Panc1 (cell line): ENCODE measurements around the gene CYP1B1.

ENCODE experiments used
- POLR2AphosphoS5 ChIP-seq: IDR thresholded peaks from 2 replicates; pipeline ENCODE4 v1.6.1; 2012; ENCODE audit warnings: mild to moderate bottlenecking, low read depth, low read length, moderate library complexity
- SIN3A ChIP-seq: IDR thresholded peaks from 2 replicates; pipeline ENCODE4 v1.6.1; 2012; ENCODE audit warnings: low read depth, mild to moderate bottlenecking, low read length, moderate library complexity, borderline replicate concordance; ENCODE audit not compliant: insufficient read depth
- TCF7L2 ChIP-seq: IDR thresholded peaks from 2 replicates; pipeline ENCODE4 v1.6.1; 2011; ENCODE audit warnings: mild to moderate bottlenecking, low read depth, low read length, inconsistent platforms
- TF ChIP-seq, protein P1 (sequence below): fragments of 450-650 bp; IDR thresholded peaks from 2 replicates; pipeline ENCODE4 v1.5.1; 2017; ENCODE audit warnings: mild to moderate bottlenecking
- TF ChIP-seq, protein P2 (sequence below), 2 experiments: IDR thresholded peaks; 2 replicates each; pipeline ENCODE4 v1.6.1; 2011 to 2012; ENCODE audit warnings: low read depth in 2 of 2, control low read depth in 1 of 2, low read length in 1 of 2, mild to moderate bottlenecking in 1 of 2, moderate library complexity in 1 of 2; ENCODE audit not compliant: insufficient read depth in 1 of 2

DNA sequence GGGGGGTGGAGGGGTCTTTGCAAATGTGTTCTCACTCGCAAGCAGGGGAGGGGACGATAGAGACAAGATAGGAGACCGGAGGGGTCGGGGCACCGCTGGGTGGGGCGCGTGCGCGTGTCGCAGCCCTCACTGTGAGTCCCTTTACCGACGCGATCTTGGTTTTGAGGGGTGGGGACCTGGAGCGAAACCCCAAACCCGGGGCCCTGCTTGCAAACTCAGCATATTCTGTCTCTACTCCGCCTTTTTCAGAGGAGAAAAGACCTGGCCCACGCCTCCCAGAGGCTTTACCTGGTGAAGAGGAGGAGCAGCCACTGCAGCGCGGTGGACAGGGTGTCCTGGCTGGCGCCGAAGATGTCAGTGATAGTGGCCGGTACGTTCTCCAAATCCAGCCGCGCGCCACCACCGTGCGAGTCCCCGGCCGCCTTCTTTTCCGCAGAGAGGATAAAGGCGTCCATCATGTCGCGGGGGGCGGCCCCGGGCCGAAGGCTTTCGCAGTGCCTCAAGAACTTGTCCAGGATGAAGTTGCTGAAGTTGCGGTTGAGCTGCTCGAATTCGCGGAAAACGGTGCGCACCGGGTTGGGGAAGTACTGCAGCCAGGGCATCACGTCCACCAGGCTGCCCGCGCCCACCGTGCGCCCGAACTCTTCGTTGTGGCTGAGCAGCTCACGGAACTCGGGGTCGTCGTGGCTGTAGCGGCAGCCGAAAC lies 1.7 kb downstream of the CYP1B1 start:
- TF ChIP-seq, protein P1, sequence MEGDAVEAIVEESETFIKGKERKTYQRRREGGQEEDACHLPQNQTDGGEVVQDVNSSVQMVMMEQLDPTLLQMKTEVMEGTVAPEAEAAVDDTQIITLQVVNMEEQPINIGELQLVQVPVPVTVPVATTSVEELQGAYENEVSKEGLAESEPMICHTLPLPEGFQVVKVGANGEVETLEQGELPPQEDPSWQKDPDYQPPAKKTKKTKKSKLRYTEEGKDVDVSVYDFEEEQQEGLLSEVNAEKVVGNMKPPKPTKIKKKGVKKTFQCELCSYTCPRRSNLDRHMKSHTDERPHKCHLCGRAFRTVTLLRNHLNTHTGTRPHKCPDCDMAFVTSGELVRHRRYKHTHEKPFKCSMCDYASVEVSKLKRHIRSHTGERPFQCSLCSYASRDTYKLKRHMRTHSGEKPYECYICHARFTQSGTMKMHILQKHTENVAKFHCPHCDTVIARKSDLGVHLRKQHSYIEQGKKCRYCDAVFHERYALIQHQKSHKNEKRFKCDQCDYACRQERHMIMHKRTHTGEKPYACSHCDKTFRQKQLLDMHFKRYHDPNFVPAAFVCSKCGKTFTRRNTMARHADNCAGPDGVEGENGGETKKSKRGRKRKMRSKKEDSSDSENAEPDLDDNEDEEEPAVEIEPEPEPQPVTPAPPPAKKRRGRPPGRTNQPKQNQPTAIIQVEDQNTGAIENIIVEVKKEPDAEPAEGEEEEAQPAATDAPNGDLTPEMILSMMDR: no peak
- TF ChIP-seq TCF7L2: no peak
- TF ChIP-seq POLR2AphosphoS5: no peak
- TF ChIP-seq, protein P2, sequence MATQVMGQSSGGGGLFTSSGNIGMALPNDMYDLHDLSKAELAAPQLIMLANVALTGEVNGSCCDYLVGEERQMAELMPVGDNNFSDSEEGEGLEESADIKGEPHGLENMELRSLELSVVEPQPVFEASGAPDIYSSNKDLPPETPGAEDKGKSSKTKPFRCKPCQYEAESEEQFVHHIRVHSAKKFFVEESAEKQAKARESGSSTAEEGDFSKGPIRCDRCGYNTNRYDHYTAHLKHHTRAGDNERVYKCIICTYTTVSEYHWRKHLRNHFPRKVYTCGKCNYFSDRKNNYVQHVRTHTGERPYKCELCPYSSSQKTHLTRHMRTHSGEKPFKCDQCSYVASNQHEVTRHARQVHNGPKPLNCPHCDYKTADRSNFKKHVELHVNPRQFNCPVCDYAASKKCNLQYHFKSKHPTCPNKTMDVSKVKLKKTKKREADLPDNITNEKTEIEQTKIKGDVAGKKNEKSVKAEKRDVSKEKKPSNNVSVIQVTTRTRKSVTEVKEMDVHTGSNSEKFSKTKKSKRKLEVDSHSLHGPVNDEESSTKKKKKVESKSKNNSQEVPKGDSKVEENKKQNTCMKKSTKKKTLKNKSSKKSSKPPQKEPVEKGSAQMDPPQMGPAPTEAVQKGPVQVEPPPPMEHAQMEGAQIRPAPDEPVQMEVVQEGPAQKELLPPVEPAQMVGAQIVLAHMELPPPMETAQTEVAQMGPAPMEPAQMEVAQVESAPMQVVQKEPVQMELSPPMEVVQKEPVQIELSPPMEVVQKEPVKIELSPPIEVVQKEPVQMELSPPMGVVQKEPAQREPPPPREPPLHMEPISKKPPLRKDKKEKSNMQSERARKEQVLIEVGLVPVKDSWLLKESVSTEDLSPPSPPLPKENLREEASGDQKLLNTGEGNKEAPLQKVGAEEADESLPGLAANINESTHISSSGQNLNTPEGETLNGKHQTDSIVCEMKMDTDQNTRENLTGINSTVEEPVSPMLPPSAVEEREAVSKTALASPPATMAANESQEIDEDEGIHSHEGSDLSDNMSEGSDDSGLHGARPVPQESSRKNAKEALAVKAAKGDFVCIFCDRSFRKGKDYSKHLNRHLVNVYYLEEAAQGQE (IDR thresholded peaks at IDR 0.05; ENCODE audit: insufficient read depth in 1 of 2, low read depth in 2 of 2, low read length in 1 of 2): no peak
- no peak for TF ChIP-seq SIN3A
